DOHH2 (cell line): ENCODE data around the gene RPL35.

Experiments used
- H3F3A ChIP-seq: fragments of 200-600 bp; sonication (generic), shearing (Covaris generic); 2 replicates; pipeline ENCODE4 v1.6.0; 2016; ENCODE audit warnings: antibody characterized with exemption, mild to moderate bottlenecking; ENCODE audit not compliant: control insufficient read depth, insufficient read depth
- H3K27ac ChIP-seq: fragments of 200-600 bp; sonication (generic); 2 replicates; pipeline ENCODE4 v1.5.1; 2014; ENCODE audit warnings: low read depth, mild to moderate bottlenecking, low read length, moderate library complexity
- H3K27me3 ChIP-seq: fragments of 200-600 bp; sonication (generic); 2 replicates; pipeline ENCODE4 v1.6.1; 2014; ENCODE audit warnings: mild to moderate bottlenecking, low read length, mixed read lengths; ENCODE audit not compliant: control insufficient read depth
- H3K36me3 ChIP-seq: fragments of 200-600 bp; sonication (generic); 2 replicates; pipeline ENCODE4 v1.6.1; 2014; ENCODE audit warnings: mild to moderate bottlenecking, low read length, moderate library complexity, mixed read lengths; ENCODE audit not compliant: control insufficient read depth
- H3K4me1 ChIP-seq: fragments of 200-600 bp; sonication (generic); 2 replicates; pipeline ENCODE4 v1.6.1; 2014; ENCODE audit warnings: mild to moderate bottlenecking, low read length, mixed read lengths; ENCODE audit not compliant: control insufficient read depth
- H3K4me2 ChIP-seq: fragments of 200-600 bp; sonication (generic); 2 replicates; pipeline ENCODE4 v1.6.0; 2014; ENCODE audit warnings: mild to moderate bottlenecking, low read length, moderate library complexity
- H3K4me3 ChIP-seq: fragments of 200-600 bp; sonication (generic); 2 replicates; pipeline ENCODE4 v1.5.1; 2014; ENCODE audit warnings: mild to moderate bottlenecking, low read length, mixed read lengths
- H3K79me2 ChIP-seq: fragments of 200-600 bp; sonication (generic); 2 replicates; pipeline ENCODE4 v1.6.1; 2014; ENCODE audit warnings: mild to moderate bottlenecking, low read length, mixed read lengths; ENCODE audit not compliant: control insufficient read depth
- H3K9me2 ChIP-seq: fragments of 200-600 bp; sonication (generic); replicated peaks from 2 replicates; pipeline ENCODE4 v1.6.1; 2014; ENCODE audit warnings: mild to moderate bottlenecking, low read length, mixed read lengths; ENCODE audit not compliant: control insufficient read depth
- H3K9me3 ChIP-seq: fragments of 200-600 bp; sonication (generic); 2 replicates; pipeline ENCODE4 v1.6.1; 2014; ENCODE audit warnings: antibody characterized with exemption, low read length, mixed read lengths; ENCODE audit not compliant: control insufficient read depth, insufficient read depth
- H4K20me1 ChIP-seq: fragments of 200-600 bp; sonication (generic); 2 replicates; pipeline ENCODE4 v1.6.0; 2014; ENCODE audit warnings: low read depth, mild to moderate bottlenecking, antibody characterized with exemption, low read length, moderate library complexity; ENCODE audit not compliant: control insufficient read depth, insufficient read depth
- CTCF ChIP-seq: fragments of 200-600 bp; sonication (generic); IDR thresholded peaks from one replicate; pipeline ENCODE4 v1.5.1; 2014; ENCODE audit warnings: antibody characterized with exemption, mild to moderate bottlenecking, low read depth, low read length; ENCODE audit not compliant: poor library complexity, severe bottlenecking
- EZH2phosphoT487 ChIP-seq: fragments of 200-600 bp; sonication (generic); IDR thresholded peaks from 2 replicates; pipeline ENCODE4 v1.6.1; 2017; ENCODE audit warnings: borderline replicate concordance, mild to moderate bottlenecking, antibody characterized with exemption, low read length, moderate library complexity, mixed read lengths

Gene RPL35

DNA sequence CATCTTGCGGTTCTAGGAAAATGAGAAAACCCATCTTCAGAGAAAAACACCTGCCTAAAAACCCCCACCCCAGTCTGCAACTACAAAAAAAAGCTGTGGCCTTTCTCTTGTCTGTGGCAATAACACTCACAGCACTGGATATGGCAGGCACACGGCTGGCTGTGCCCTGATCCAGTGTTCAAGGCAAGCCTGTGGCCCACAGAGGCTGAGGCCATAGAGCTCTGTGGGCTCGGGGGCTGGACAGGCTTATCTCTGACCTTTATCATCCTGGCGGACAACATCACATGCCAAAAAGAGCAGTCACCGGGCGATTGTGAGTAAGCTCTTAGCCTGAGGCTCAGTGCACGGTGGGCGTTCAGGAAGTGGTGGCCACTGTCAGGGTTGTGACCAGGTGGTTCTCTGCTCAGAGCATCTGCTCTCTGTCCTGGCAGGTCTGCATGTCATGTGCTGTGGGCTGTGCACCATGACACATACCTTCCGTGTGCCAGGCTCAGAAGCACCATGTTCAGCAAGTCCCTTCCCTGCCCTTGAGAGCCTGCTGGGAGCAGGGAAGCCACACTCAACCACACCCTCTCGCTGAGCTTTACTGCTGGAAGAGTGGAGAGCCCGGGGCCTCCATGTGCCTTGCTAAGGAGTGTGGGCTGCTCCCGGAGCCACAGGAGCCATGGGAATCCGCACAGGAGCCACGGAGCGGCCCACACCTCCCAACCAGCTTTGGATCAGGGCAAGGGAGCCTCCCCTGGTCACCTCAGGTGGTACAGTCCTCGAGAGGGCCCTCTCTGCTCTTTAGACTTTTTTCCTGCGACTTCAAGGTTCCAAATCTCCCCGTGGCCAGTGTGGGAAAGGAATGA, 43.1 kb downstream of the RPL35 start:
- no peak for TF ChIP-seq EZH2phosphoT487
- TF ChIP-seq CTCF, result no peak
- no peaks in the 10 kb centered on the region for H3K79me2 ChIP-seq
- no peaks in the 10 kb centered on the region for H4K20me1 ChIP-seq
- no peaks in the 10 kb centered on the region for H3K9me2 ChIP-seq
- H3K36me3 ChIP-seq, result no peaks in the 10 kb centered on the region
- no peak overlapping the region for H3K27ac ChIP-seq
- H3K4me1 ChIP-seq, result peaks cover 10% of the 10 kb centered on the region
- no peak overlapping the region for H3K4me3 ChIP-seq
- H3K4me2 ChIP-seq, result peak overlapping the region; percentile 29; the same call in 1 of the 2 replicates
- peaks cover 21% of the 10 kb centered on the region for H3K27me3 ChIP-seq
- no peaks in the 10 kb centered on the region for H3F3A ChIP-seq
- H3K9me3 ChIP-seq, result no peaks in the 10 kb centered on the region

DNA sequence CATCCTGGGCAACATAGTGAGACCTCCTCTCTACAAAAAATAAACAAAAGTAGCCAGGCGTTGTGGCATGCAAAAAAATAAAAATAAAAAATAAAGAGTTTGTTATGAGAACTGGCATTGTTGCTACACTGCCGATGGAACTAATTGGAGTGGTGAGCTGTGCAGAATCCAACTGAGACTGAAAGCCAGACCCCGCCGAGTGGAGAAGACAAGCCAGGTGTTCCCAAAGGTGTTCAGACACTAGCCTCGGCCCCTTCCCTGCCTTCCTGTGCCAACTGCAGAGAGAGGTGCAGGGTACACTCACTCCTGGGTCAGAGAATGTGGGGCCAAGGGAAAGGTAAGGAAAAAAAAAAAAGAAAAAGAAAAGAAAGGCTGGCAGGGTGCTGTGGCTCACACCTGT, 46.2 kb downstream of the RPL35 start:
- Histone ChIP-seq H3K4me3 (no peak overlapping the region), H3K36me3 (no peaks in the 10 kb centered on the region), H4K20me1 (no peaks in the 10 kb centered on the region), H3K9me2 (no peaks in the 10 kb centered on the region), H3K27me3 (peaks cover 19% of the 10 kb centered on the region), H3F3A (no peaks in the 10 kb centered on the region), H3K4me2 (no peak overlapping the region), H3K27ac (no peak overlapping the region), H3K79me2 (no peaks in the 10 kb centered on the region), H3K4me1 (peaks cover 10% of the 10 kb centered on the region), H3K9me3 (no peaks in the 10 kb centered on the region)
- TF ChIP-seq CTCF, result no peak
- no peak for TF ChIP-seq EZH2phosphoT487

DNA sequence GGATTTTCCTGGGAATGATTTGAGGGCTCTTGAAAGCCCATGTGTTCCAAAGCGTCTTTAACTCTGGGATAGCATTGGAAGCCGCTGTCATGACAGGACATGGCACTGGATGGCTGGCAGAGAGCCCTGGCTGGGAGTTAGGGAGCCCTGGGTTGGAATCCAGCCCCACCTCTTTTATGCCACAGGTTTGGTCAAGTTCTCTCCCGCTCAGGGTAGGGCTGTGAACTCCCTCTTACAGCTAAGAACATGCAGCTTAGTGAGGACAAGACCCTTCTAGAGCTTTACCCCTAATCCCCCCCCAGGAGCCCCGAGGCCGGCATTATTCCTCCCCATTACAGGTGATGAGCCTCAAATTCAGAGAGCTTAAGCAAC, 47.6 kb downstream of the RPL35 start:
- Histone ChIP-seq H3K4me3 (no peak overlapping the region), H3K4me2 (no peak overlapping the region), H4K20me1 (no peaks in the 10 kb centered on the region), H3F3A (no peaks in the 10 kb centered on the region), H3K9me2 (no peaks in the 10 kb centered on the region), H3K27me3 (peaks cover 19% of the 10 kb centered on the region), H3K27ac (no peak overlapping the region), H3K4me1 (peaks cover 10% of the 10 kb centered on the region), H3K36me3 (no peaks in the 10 kb centered on the region), H3K9me3 (no peaks in the 10 kb centered on the region), H3K79me2 (no peaks in the 10 kb centered on the region)
- TF ChIP-seq CTCF, result no peak
- TF ChIP-seq EZH2phosphoT487, result no peak
